Cardiac fibroblast (primary cell): ENCODE data around the gene DVL2.
A peak's percentile ranks its signal among the peaks of the same experiment; 100 is the strongest.

Source experiments
- DNase-seq, 2 donors: peaks; one replicate each; pipeline versions ENCODE4 v3.0.0 to v3.0.0-alpha.2; 2010; ENCODE audit warnings: low read depth in 2 of 2
- H3K4me3 ChIP-seq, 2 donors: replicated peaks in 1 of 2; 1 replicate in 1 of 2; 2 replicates in 1 of 2; pipeline ENCODE4 v1.5.1; 2011; ENCODE audit warnings: low read depth in 2 of 2, low read length in 2 of 2, mild to moderate bottlenecking in 2 of 2, moderate library complexity in 1 of 2
- CTCF ChIP-seq: IDR thresholded peaks from one replicate; pipeline ENCODE4 v1.5.1; 2011; ENCODE audit warnings: low read depth, mild to moderate bottlenecking, low read length, inconsistent platforms

DVL2 gene

GRCh38 chr17:7214300-7215135 lies 19.8 kb downstream of the DVL2 start:
- peak overlapping the region; percentile 51 for H3K4me3 ChIP-seq
- DNase-seq: peak; percentile 97
- TF ChIP-seq CTCF: peak; percentile 68

DNA sequence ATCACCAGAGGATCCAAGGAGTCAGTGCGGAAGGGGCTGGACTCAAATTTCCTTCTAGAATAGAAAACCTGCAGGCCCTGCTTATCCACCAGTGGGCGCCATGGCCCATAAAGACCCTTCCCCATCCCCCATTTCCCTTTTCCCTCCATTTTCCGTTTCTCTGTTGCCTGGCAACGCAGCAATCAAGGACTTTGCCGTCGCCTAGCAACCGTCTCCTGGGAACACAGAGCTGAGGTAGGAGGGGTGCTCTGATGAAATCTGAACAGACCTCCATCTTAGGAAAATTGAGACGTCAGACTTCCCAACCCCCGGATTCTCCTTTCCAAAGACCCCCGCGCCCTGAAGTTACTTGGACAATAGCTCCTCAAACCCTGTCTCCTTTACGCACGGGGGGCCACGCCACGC lies 20.4 kb downstream of the DVL2 start:
- TF ChIP-seq CTCF: peak; percentile 44
- peak; percentile 85 to 87 for DNase-seq
- H3K4me3 ChIP-seq: peak overlapping the region; percentile 51

DNA sequence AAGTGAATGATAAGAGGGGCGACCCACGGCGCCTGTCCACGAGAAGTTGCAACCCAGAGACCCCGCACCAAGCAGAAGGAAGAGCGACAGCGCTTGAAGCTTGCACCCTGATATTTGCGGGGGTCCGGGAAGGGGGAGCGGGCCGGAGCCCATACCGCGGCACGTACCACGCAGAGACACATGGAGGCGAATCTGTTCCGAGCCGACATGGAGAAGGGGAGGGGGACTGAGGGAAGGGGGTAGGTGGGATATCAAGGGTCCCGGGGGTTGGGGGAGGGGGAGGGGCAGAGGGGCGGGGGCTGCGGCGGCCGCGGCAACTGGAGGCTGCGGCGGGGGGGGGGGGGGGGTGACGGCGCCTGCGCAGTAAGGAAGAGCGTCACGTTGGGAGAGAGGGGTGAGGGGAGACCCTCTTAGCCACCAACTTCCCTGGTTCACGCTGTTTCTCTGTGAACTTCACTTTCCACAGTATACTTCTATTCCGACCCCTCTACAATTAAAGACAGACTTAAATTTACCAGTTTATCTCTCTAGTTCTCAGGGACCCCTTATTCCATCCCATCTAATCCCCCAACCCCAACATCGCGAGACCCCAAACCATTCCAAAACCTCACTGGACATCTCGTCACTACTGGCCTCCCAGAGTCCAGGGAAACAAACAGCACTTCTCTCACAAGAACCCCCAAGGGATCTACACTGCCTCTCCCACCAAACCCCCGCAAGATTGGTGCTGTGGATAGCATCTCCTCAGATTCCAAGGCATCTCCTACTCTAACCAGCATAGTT lies 22.6 kb downstream of the DVL2 start:
- DNase-seq: no peak
- TF ChIP-seq CTCF: no peak
- H3K4me3 ChIP-seq: no peak overlapping the region

GRCh38 chr17:7208754-7209460 lies 25.4 kb downstream of the DVL2 start:
- no peak for TF ChIP-seq CTCF
- no peak overlapping the region for H3K4me3 ChIP-seq
- no peak for DNase-seq

GRCh38 chr17:7208027-7208571 lies 26.2 kb downstream of the DVL2 start:
- no peak for TF ChIP-seq CTCF
- no peak for DNase-seq
- H3K4me3 ChIP-seq: no peak overlapping the region
